A549 (cell line): ENCODE measurements around the gene COL5A2. TPM values are rescaled to one million over a fixed set of nuclear protein-coding genes. Genes with fewer than 3 reads are reported as not detected.

Source experiments
- ATAC-seq, 2 experiments: fragments of 200-7000 bp in 1 of 2; fragments of >200 bp in 1 of 2; cut with Nextera tagmentation in 1 of 2; cut with Tn5 transposase in 1 of 2; 3 replicates each; pipeline versions ENCODE4 v1.8.0 to v1.9.1; 2018 to 2020; ENCODE audit warnings: mild to moderate bottlenecking in 1 of 2, moderate library complexity in 1 of 2
- CTCF ChIA-PET: fragments of 300-600 bp; sonication (Branson Sonifier 250); formaldehyde crosslinking; extraction: SDS; loops from one replicate; lab custom pipeline; 2021; ENCODE audit warnings: antibody characterized with exemption, inconsistent platforms; lab: Yijun Ruan, JAX
- POLR2A ChIA-PET: fragments of 350-600 bp; formaldehyde crosslinking; extraction: SDS; loops from one replicate; lab custom pipeline; 2021; ENCODE audit warnings: antibody characterized with exemption, inconsistent platforms; lab: Yijun Ruan, JAX
- DNase-seq, 2 experiments: peaks; one replicate each; pipeline versions ENCODE4 v3.0.0 to v3.0.0-alpha.2; 2011 to 2016; ENCODE audit warnings: low read depth in 1 of 2, low spot score in 1 of 2
- FAIRE-seq: peaks from 2 replicates; lab custom pipeline; 2011; peaks lifted over from hg19 to GRCh38; lab: Jason Lieb, UNC
- H3K27ac ChIP-seq, 2 experiments: fragments of >200 bp; sonication (Bioruptor Twin); formaldehyde crosslinking; 3 replicates each; pipeline ENCODE4 v1.5.1; 2016 to 2017
- H3K4me1 ChIP-seq: fragments of >200 bp; sonication (Bioruptor Twin); formaldehyde crosslinking; 3 replicates; pipeline ENCODE4 v1.6.1; 2016
- H3K4me2 ChIP-seq: fragments of >200 bp; sonication (Bioruptor Twin); formaldehyde crosslinking; 3 replicates; pipeline ENCODE4 v1.6.1; 2016
- H3K4me3 ChIP-seq: fragments of >200 bp; sonication (Bioruptor Twin); formaldehyde crosslinking; 3 replicates; pipeline ENCODE4 v1.5.1; 2016
- H3K9me3 ChIP-seq: fragments of >200 bp; sonication (Bioruptor Twin); formaldehyde crosslinking; 3 replicates; pipeline ENCODE4 v1.6.1; 2016
- ATOH8 ChIP-seq: fragments of 250-450 bp; sonication (Bioruptor Pico); IDR thresholded peaks from 2 replicates; pipeline ENCODE4 v1.5.0; 2020; ENCODE audit warnings: low read depth, mild to moderate bottlenecking, moderate library complexity
- BHLHE40 ChIP-seq: IDR thresholded peaks from 2 replicates; pipeline ENCODE4 v1.6.1; 2012; ENCODE audit warnings: low read depth, low read length, inconsistent platforms
- CBX8 ChIP-seq: fragments of 200-600 bp; sonication (generic); IDR thresholded peaks from 2 replicates; pipeline ENCODE4 v1.6.1; 2016
- CEBPB ChIP-seq, 2 experiments: fragments of >200 bp in 1 of 2; sonication (Bioruptor Twin) in 1 of 2; formaldehyde crosslinking in 1 of 2; IDR thresholded peaks; 2 replicates each; pipeline ENCODE4 v1.6.1; 2012 to 2016
- EHF ChIP-seq: fragments of 250-450 bp; sonication (Bioruptor Pico); IDR thresholded peaks from 2 replicates; pipeline ENCODE4 v1.5.0; 2020; ENCODE audit warnings: mild to moderate bottlenecking
- EP300 ChIP-seq, 2 experiments: fragments of >200 bp; sonication (Bioruptor Twin); formaldehyde crosslinking; IDR thresholded peaks; 2 replicates in 1 of 2; 3 replicates in 1 of 2; pipeline ENCODE4 v1.6.1; 2016 to 2017
- GATA3 ChIP-seq: IDR thresholded peaks from 2 replicates; pipeline ENCODE4 v1.6.1; 2012; ENCODE audit warnings: borderline replicate concordance
- HDAC2 ChIP-seq: fragments of 200-600 bp; sonication (generic); IDR thresholded peaks from 2 replicates; pipeline ENCODE4 v1.6.1; 2016
- HMGXB4 ChIP-seq: fragments of 250-450 bp; sonication (Bioruptor Pico); IDR thresholded peaks from 2 replicates; pipeline ENCODE4 v1.5.0; 2021; ENCODE audit warnings: mild to moderate bottlenecking, moderate library complexity, borderline replicate concordance
- HOXA7 ChIP-seq: fragments of 250-450 bp; sonication (Bioruptor Pico); IDR thresholded peaks from 2 replicates; pipeline ENCODE4 v1.5.0; 2020; ENCODE audit warnings: mild to moderate bottlenecking, moderate library complexity
- HOXB13 ChIP-seq: fragments of 250-450 bp; sonication (Bioruptor Pico); IDR thresholded peaks from 2 replicates; pipeline ENCODE4 v1.5.0; 2020; ENCODE audit warnings: low read depth, mild to moderate bottlenecking, moderate library complexity
- JUNB ChIP-seq: fragments of >200 bp; sonication (Bioruptor Twin); formaldehyde crosslinking; IDR thresholded peaks from 2 replicates; pipeline ENCODE4 v1.6.1; 2016
- MYC ChIP-seq: IDR thresholded peaks from 2 replicates; pipeline ENCODE4 v1.6.1; 2012; ENCODE audit warnings: mild to moderate bottlenecking, inconsistent platforms, low read length, improper control_type of control experiment, borderline replicate concordance
- NPAS2 ChIP-seq: fragments of 250-450 bp; sonication (Bioruptor Pico); IDR thresholded peaks from 2 replicates; pipeline ENCODE4 v1.8.0; 2022; ENCODE audit warnings: mild to moderate bottlenecking, moderate library complexity, borderline replicate concordance
- PHF8 ChIP-seq: fragments of 200-600 bp; sonication (generic); IDR thresholded peaks from 2 replicates; pipeline ENCODE4 v1.6.1; 2016; ENCODE audit warnings: low read depth, mild to moderate bottlenecking, antibody characterized with exemption, moderate library complexity, borderline replicate concordance
- RCOR1 ChIP-seq: fragments of 150-350 bp; IDR thresholded peaks from 2 replicates; pipeline ENCODE4 v1.6.1; 2014; ENCODE audit warnings: antibody characterized with exemption, low read length, low read depth
- SMC3 ChIP-seq: fragments of >200 bp; sonication (Bioruptor Twin); formaldehyde crosslinking; IDR thresholded peaks from 3 replicates; pipeline ENCODE4 v1.6.1; 2018; ENCODE audit warnings: inconsistent platforms
- SREBF2 ChIP-seq: fragments of 450-650 bp; IDR thresholded peaks from 2 replicates; pipeline ENCODE4 v1.6.1; 2014; ENCODE audit warnings: mild to moderate bottlenecking, moderate library complexity
- TFCP2L1 ChIP-seq: fragments of 250-450 bp; sonication (Bioruptor Pico); IDR thresholded peaks from 2 replicates; pipeline ENCODE4 v1.5.0; 2021; ENCODE audit warnings: mild to moderate bottlenecking
- ZFP36 ChIP-seq: fragments of 450-650 bp; IDR thresholded peaks from 2 replicates; pipeline ENCODE4 v1.6.1; 2014; ENCODE audit warnings: borderline replicate concordance; ENCODE audit not compliant: partially characterized antibody
- WGBS: methylation state at CpG from one replicate; pipeline ENCODE4 v1.1.6; 2017; ENCODE audit errors: missing lambda C conversion rate; 5-methylcytosine and 5-hydroxymethylcytosine counted together
- polyA plus RNA-seq, 4 experiments: library from polyadenylated mRNA; depleted of rRNA in 3 of 4; stranded (reverse); fragments of >200 nt; fragmentation: RNase III in 1 of 4; extraction: RNeasy Plus Mini Kit Qiagen cat#74134 plus additional on column Dnase treatment in 1 of 4; gene quantifications; 2 replicates in 3 of 4; 3 replicates in 1 of 4; pipeline ENCODE4 v1.2.3, GENCODE V29; 2011 to 2017
- TF ChIP-seq, protein P1 (sequence below): fragments of 200-600 bp; sonication (generic); IDR thresholded peaks from 2 replicates; pipeline ENCODE4 v1.6.1; 2016; ENCODE audit warnings: antibody characterized with exemption, mild to moderate bottlenecking, moderate library complexity
- TF ChIP-seq, protein P2 (sequence below): IDR thresholded peaks from 2 replicates; pipeline ENCODE4 v1.6.1; 2012

The COL5A2 gene
- polyA plus RNA-seq, 2 of the 4 experiments (the other 2 are of a cell fraction), result 152 to 215 TPM

DNA sequence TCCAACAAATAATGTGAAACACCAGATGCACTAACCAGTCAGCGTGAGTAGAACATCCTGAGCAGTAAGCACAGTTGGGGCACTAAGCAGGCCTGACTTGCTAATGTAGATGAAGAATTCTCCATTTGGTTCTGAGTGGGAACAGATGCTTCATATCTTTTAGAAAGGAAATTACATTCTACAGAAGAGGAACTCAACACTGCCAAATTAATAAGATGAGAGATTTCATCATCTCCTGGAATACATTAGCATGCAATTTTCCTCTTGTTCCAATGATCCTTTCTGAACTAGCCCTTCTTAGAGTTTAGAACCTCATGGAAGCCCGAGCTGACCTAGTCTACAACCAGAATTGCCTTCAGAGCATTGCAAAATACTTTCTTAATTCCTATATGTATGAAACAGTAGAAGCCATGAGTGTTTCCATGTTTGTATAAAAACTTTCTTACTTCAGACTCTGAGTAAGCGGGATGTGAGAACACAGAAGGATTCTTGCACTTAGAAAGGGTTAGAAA is 34.8 kb downstream of the COL5A2 start:
- TF ChIP-seq EP300 (IDR thresholded peaks at IDR 0.05), result no peak
- TF ChIP-seq BHLHE40, result no peak
- no peak for TF ChIP-seq ATOH8
- TF ChIP-seq CBX8, result no peak
- no peak for TF ChIP-seq NPAS2 (CRISPR knock-in tag)
- TF ChIP-seq, protein P1, sequence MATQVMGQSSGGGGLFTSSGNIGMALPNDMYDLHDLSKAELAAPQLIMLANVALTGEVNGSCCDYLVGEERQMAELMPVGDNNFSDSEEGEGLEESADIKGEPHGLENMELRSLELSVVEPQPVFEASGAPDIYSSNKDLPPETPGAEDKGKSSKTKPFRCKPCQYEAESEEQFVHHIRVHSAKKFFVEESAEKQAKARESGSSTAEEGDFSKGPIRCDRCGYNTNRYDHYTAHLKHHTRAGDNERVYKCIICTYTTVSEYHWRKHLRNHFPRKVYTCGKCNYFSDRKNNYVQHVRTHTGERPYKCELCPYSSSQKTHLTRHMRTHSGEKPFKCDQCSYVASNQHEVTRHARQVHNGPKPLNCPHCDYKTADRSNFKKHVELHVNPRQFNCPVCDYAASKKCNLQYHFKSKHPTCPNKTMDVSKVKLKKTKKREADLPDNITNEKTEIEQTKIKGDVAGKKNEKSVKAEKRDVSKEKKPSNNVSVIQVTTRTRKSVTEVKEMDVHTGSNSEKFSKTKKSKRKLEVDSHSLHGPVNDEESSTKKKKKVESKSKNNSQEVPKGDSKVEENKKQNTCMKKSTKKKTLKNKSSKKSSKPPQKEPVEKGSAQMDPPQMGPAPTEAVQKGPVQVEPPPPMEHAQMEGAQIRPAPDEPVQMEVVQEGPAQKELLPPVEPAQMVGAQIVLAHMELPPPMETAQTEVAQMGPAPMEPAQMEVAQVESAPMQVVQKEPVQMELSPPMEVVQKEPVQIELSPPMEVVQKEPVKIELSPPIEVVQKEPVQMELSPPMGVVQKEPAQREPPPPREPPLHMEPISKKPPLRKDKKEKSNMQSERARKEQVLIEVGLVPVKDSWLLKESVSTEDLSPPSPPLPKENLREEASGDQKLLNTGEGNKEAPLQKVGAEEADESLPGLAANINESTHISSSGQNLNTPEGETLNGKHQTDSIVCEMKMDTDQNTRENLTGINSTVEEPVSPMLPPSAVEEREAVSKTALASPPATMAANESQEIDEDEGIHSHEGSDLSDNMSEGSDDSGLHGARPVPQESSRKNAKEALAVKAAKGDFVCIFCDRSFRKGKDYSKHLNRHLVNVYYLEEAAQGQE, result no peak
- no peak for TF ChIP-seq HDAC2
- TF ChIP-seq ZFP36, result no peak
- TF ChIP-seq HOXB13 (CRISPR knock-in tag), result no peak
- TF ChIP-seq, protein P2, sequence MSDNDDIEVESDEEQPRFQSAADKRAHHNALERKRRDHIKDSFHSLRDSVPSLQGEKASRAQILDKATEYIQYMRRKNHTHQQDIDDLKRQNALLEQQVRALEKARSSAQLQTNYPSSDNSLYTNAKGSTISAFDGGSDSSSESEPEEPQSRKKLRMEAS, result no peak
- TF ChIP-seq RCOR1, result no peak
- TF ChIP-seq MYC, result no peak
- no peak for TF ChIP-seq SREBF2
- no peak for TF ChIP-seq GATA3
- TF ChIP-seq JUNB, result no peak
- no peak for TF ChIP-seq EHF
- TF ChIP-seq HOXA7 (CRISPR knock-in tag), result no peak
- TF ChIP-seq PHF8, result no peak
- no peak for TF ChIP-seq HMGXB4
- TF ChIP-seq TFCP2L1, result no peak
- ATAC-seq, result no peak
- ChIA-PET POLR2A (no interaction called here), CTCF (no interaction called here)
- Histone ChIP-seq H3K9me3 (no peaks in the 10 kb centered on the region), H3K27ac (peak overlapping the region in 1 of 2 experiments; percentile 23; a peak in 2 of 6 replicates), H3K4me3 (no peak overlapping the region), H3K4me1 (peaks cover 35% of the 10 kb centered on the region), H3K4me2 (no peak overlapping the region)
- no peak for DNase-seq
- 92% methylated on average over 3 of the region's 3 CpGs for WGBS
- no peak for FAIRE-seq

- POLR2A ChIA-PET, result no interaction called here
- TF ChIP-seq CBX8 (no peak), CEBPB (IDR thresholded peaks at IDR 0.05) (peak in 1 of 2 experiments; percentile 43; a peak in 1 of 4 replicates), SMC3 (no peak)
- TF ChIP-seq, all 56 proteins: peak for 1
- FAIRE-seq, result no peak
- CTCF ChIA-PET, result interaction anchor here (0.6 to 1.8 kb wide), 9 partner anchors 8 to 145 kb away, joined by 3 to 16 read pairs (median 3); no protein-coding TSS in a partner anchor
- no peaks in the 10 kb centered on the region for H3K9me3 ChIP-seq
- H3K4me2 ChIP-seq, result 0 out of 3 replicates have a peak overlapping the region, but pooled peaks have one; percentile 2
- WGBS, result 59% methylated on average over 2 of the region's 2 CpGs
- H3K4me1 ChIP-seq, result peaks cover 28% of the 10 kb centered on the region
- H3K4me3 ChIP-seq, result no peak overlapping the region
- peak in 1 of 2 experiments; percentile 26; a peak in 1 of 6 replicates for ATAC-seq
- peak in 1 of 2 experiments; percentile 40 for DNase-seq
- 0 out of 6 replicates have a peak overlapping the region, but pooled peaks of 1 of the 2 experiments have one; percentile 38 for H3K27ac ChIP-seq
These were observed 35.6 kb downstream of the COL5A2 start for GRCh38 chr2:189143925-189144324.
